ENCODE data around the gene HNRNPL.
"Not testable (repeated sequence)": the region's sequence is repeated elsewhere in the genome, so short reads cannot be mapped to it uniquely, and the experiment has no call there.

HNRNPL gene

GRCh38 chr19:38843175-38843758 is 6.5 kb downstream of the HNRNPL start:
- DNase-seq, result no peak

DNA sequence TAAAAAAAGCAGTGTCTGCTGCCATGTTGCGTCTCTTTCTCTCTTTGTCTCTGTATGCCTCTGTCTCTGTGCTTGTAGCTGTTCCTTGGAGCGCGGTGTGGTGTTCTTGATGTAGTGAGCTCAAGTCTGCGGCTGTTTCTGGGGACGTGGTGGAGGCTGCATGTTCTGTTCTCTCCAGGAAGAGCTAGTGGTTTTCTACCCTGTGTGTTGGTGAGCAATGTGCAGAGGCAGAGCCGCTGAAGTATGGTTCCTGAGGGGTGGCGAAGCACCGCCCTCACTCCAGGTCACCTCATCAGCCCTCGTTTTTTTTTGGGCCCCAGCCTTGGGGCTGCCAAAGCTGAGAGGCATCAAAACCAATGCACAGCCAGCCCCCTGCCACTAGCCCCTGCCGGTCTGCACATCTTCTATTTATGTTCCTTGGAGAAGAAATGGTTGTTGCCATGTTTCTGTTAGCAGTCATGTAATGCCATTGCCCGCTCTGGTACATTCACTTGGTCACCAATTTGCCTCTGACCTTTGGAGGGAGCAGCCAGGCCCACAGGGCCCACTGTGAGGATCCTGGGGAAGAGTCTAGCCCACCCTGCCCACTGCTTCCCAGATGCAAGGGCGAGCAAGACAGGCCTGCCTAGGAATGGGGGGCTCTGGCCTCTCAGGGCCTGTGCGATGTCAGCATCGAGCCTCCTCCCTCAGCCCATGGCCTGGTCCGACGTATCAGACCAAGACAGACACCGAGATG is 7.2 kb downstream of the HNRNPL start:
- peak; percentile 71 to 80 for DNase-seq

DNA sequence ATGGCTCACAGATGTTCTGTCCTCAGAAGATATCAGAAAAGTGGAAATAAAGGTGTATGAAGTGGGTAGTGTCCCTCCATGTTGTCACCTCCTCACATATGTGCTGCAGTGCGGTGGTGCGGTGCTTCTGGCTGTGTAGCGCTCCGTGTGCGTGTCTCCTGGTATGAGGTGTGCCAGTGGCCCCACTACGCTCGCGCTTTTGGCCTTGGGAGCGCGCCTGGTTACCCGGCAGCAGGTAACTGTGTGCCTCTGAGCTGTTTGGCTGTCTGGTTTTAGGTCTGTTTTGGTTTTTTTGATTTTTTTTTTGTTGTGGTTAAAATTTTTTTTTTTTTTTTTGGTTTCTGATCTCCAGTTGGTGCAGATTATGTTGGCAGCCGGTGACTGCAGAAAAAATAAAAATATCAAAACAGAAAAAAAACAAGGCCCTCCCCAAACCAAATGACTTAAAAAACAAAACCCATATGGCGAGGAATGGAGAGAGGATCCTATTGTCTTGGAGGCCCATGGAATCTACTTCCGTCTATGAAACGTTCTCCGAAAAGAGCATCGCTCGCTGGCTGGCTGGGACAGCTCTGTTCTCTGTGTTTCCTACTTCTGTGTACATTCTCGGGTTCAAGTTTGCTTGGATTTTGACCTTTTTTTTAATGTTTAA is 7.9 kb downstream of the HNRNPL start:
- DNase-seq, result peak; percentile 72 to 73

DNA sequence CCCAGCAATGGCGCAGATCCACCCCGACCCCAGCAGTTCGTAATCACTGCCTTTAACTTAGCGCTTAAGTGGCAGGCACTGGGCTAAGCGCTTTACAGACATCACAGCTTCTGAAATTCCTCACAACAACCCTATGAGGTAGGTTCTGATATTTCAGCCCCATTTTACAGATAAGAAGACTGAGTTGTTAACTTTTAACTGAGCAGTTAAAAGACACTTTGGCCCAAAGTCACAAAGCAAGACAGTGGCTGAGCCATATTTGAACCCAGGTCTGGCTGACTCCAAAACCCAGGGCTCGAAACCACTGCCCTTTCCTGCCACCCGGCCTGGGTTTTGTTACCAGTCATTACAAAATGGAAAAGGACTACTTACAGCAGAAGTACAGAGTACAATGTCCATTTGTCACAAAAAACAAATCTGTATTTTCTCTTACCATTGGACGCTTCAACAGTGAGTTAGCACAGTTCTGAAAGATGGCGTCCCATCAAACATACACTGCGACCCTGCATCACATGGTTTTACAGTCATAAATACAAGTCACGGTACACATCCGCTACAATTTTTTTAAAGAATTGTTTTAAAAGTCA is 8.5 kb downstream of the HNRNPL start:
- DNase-seq, result no peak

DNA sequence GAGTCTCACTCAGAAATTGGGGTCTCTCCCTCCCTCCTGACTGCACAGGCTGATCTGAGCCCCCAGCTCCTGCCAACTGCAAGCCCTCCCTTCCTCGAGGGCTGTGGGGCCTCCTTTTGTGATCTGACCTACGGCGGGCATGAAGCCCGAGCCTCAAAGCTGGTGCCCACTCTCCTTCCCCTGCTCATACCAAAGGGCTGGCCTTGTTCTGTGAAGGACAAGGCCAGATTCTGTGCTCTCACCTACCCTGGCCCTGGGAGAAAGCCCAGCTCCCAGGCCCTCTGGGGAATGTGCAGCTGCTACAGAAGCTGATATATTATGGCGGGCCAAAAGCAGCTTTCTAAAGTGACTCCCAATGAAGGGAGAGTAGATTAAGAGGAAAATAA is 9.2 kb downstream of the HNRNPL start:
- DNase-seq, result no peak

- no peak for DNase-seq
Measured at GRCh38 chr19:38839816-38840582, 9.8 kb downstream of the HNRNPL start.

DNA sequence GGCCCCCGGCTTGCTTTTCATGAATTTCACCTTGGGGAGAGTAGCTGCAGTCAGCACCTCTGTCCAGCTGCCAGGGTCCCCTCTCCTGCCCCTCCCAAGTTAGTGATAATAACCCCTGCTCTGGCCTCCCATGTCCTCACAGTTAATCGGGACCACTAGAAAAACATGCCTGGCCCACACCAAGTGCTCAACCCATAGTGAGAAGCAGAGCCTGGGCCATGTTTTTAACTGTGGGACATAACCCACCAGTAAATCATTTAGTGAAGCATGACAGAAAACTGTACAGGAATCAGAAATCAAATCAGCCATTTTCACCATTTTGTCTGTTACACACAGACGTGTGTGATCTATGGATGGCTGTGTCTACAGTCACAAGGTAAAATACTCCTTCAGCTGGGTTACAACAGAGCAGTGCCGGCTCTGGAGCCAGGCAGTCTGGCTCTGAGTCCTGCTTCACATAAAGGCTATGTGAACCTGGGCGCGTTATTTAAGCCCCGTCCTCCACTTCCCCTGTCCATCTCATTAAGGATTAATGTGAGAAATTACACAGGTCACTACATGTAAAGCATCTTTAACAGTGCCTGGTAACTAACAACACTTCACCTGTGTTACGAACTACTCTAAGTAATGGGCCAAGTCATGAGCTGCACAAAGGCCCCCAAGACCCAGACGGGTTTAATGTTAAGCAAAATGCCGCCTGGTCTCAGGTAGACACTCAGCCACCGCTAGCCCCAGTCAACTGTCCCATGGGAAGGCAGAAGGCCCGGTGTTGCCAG is 10.6 kb downstream of the HNRNPL start:
- DNase-seq, result no peak

DNA sequence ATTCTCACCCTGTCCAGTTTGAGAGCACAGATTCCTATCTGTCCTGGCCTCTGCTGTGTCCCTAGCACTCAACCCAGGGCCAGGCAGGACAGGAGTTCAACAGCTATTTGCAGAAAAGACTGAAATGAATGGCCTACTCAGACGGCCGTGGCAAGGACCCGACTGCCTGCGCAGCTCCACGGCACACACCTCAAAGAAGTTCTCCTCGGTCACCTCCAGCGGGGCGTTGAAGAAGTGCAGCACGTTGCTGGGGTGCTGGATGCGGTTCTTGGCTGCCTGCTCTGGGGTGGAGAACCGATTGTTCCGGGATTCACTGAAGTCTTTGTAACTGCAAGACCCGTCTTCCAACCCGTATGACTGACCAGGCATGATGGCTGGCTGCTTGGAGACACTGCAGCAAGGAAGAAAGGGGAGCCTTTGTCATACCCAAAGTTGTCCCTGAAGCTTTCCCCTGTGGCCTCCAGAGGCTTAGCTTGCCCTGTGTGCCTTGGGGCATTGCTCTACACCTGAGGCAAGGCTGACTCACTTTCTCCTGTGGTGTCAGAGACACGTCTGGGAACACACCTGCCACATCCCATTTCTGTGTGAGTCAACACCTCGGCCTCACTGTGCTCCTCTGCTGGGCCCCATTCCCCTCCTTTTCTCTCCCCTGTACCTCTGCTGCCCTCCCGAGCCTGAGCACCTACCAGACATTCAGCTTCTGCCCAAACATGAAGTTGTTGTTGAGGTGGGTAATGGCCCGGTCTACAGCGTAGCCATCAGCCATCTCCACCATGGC is 11.4 kb downstream of the HNRNPL start:
- DNase-seq, result no peak

- no peak for DNase-seq
Measured at GRCh38 chr19:38837656-38838121, 12.1 kb downstream of the HNRNPL start.

DNA sequence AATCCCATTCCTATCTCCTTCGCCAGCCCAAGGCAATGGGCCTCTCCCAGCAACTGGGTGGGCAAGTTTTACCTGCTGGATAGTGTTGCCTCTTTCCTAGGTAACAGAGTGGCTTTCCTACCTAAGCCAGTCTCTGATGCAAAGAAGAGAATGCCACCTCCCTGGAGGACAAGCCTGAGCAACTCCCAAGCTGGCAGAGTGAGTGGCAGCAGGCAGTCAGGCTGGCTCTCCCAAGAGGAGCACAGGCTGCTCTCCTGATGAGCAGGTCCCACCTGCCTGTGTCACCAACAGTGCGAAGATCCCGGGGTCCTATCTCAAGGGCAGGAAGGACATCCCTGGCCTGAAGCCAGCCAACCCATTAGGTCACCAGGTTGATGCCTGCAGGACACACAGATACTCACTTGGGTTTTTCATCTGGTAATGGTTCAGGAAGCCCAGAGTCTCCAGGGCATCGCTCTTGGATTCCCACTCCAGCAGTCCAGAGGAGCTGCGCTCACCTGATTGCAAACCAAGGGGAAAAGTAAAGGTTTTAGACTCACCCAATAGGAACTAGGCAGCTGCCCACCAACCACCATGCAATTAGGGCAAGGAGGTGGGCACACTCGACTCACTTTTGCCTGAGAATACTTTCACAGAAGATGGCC is 12.7 kb downstream of the HNRNPL start:
- DNase-seq, result no peak

DNA sequence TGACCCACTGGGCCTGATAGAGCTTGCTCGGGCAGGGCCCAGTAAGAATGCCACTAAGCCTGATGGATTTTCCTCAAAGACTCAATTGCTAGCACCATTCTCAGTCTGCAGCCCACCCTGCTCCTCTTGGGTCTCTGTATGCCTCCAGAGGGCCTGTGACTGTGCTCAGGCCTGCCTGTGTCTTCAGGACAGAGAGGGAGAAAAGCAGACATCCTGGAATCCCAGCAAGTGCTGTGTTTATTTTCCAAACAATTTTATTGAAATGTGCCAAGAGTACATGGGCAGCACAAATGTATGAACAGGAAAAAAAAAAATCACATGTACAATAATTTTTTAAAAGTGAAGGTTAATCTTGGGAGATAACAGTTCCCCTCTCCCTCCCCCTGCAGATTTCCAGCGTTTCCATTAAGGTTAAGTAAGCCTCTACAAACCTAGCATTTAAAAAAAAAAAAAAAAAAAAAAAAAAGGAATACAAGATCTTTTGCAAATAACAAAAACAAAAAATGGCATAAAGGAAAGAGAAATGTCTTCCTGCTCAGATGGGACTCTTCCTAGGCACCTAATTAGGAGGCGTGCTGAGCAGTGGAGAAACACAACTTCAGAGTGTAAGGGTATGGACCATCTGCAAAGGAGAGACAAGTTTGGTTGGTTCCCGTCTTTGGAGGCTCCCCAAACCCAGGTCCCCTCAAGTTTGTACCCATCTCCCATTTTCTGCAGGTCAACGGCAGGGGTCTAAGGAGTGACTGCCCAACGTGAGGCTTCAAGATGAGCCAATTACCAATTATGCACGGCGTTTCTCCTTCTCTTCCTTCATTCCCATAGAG is 13.4 kb downstream of the HNRNPL start:
- no peak for DNase-seq

GRCh38 chr19:38834590-38834989 is 15.2 kb downstream of the HNRNPL start:
- no peak for DNase-seq

DNA sequence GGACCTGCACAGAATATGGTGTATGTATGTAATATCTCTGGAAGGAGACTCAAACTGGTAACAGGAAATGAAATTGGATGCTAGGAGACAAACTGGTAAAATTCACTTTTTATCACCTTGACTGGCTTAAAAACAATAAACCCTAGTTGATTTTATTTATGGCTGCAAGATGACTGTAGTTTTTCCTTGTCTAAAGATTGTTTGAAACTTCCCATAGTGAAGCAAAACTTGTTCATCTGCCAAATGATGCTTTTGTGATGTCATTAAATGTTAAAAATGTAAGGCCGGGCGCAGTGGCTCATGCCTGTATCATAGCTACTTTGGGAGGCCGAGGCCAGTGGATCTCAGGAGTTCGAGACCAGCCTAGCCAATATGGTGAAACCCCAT is 15.7 kb downstream of the HNRNPL start:
- DNase-seq, result no peak

- DNase-seq, result no peak
Measured at GRCh38 chr19:38833092-38833425, 16.7 kb downstream of the HNRNPL start.

GRCh38 chr19:38831142-38831605 is 18.6 kb downstream of the HNRNPL start:
- DNase-seq, result peak in 1 of 2 donors; percentile 38

DNA sequence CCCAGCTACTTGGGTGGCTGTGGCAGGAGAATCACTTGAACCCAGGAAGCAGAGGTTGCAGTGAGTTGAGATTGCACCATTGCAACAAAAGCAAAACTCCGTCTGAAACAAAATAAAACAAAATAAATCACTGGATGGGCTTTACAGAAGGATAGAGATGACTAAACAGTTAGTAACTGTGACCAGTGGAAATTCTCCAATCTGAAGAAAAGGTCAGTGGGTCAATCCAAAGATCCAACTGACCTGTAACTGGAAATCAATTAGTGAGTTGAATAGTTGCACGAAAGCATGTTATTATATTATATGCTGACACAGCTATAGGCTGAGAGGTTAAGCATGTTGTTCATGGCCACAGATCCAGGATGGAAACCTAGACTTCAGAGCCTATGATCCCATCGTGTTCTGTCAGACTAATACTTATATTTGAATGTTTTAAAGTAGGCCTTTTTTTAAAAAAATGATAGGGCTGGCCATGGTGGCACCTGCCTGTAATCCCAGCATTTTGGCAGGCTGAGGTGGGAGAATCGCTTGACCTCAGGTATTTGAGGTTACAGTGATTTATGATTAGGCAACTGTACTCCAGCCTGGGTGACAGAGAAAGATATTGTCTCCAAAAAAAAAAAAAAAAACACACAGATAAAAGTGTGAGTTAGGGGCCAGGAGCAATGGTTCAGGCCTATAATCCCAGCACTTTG is 19.6 kb downstream of the HNRNPL start:
- DNase-seq, result no peak

DNA sequence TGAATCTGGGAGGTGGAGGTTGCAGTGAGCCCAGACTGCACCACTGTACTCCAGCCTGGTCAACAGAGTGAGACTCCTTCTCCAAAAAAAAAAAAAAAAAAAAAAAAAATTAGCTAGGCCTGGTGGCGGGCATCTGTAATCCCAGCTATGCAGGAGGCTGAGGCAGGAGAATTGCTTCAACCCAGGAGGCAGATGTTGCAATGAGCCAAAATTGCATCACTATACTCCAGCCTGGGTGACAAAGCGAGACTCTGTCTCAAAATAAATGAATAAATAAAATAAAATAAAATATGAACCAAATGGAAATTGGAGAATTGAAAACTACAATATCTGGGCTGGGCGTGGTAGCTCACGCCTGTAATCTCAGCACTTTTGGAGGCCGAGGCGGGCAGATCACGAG is 20.6 kb downstream of the HNRNPL start:
- peak in 1 of 2 donors; percentile 40 for DNase-seq

DNA sequence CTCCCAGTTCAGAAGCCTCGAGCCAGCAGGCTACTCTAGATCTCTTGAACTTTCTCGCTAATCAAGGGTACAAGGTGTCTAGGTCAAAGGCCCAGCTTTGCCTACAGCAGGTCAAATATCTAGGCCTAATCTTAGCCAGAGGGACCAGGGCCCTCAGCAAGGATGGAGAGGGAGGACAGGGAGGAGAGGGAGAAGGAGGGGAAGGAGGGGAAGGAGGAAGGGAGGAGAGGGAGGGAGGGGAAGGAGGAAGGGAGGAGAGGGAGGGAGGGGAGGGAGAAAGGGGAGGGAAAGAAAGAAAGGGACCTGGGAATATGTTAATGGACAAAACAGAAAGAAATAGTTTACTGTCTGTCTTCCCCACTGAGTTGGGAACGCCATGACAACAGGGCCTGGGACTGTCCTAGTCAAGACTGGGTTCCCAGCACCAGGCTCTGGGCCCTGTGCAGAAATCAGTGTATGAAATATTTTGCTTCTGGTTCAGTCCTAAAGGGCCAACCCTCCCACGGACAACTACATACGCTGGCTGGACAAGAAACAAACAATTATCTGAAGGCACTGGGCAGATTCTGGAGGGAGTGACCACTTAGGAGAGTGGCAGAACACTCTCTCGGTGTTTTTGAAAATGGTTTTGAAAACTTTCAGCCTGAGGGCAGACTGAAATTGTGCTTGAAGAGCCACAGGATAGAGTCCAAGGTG is 22.8 kb downstream of the HNRNPL start:
- no peak for DNase-seq

GRCh38 chr19:38825936-38826335 is 23.9 kb downstream of the HNRNPL start:
- not testable (repeated sequence) for DNase-seq

Data from CD4-positive, alpha-beta T cell treated with Interleukin-4 for 1 hour (primary cell).